ENCODE measurements around the gene ZNF337.

DNA sequence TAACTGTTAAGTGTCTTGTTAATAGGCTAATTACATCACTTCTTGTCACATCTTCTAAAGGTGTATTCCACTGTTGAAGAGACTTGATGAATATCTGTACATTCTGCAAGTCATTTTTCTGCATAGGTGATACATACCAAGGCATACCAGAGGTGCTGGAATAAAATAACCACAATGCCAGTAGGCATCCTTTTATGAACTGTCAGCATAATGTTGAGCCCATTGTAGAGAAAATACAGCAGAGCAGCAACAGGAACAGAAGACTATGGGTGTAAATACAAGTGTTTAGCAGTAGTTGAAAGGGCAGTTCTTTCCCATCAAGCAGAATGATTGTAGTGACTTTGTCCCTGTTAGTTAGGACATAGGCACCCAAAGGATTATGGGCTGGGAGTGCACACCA lies 44.4 kb upstream of the ZNF337 start:
- TF ChIP-seq, protein P1, sequence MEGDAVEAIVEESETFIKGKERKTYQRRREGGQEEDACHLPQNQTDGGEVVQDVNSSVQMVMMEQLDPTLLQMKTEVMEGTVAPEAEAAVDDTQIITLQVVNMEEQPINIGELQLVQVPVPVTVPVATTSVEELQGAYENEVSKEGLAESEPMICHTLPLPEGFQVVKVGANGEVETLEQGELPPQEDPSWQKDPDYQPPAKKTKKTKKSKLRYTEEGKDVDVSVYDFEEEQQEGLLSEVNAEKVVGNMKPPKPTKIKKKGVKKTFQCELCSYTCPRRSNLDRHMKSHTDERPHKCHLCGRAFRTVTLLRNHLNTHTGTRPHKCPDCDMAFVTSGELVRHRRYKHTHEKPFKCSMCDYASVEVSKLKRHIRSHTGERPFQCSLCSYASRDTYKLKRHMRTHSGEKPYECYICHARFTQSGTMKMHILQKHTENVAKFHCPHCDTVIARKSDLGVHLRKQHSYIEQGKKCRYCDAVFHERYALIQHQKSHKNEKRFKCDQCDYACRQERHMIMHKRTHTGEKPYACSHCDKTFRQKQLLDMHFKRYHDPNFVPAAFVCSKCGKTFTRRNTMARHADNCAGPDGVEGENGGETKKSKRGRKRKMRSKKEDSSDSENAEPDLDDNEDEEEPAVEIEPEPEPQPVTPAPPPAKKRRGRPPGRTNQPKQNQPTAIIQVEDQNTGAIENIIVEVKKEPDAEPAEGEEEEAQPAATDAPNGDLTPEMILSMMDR (IDR thresholded peaks at IDR 0.05), result no peak
- no peak for TF ChIP-seq POLR2AphosphoS5 (IDR thresholded peaks at IDR 0.05)
